ENCODE results near the gene UFM1. TPM values are rescaled to one million over a fixed set of nuclear protein-coding genes. Genes with fewer than 3 reads are reported as not detected.
"Not testable (repeated sequence)": the region's sequence is repeated elsewhere in the genome, so short reads cannot be mapped to it uniquely, and the experiment has no call there.

UFM1 gene
- polyA plus RNA-seq, 1 experiment, result 31.6 TPM

GRCh38 chr13:38365661-38366060, 16.0 kb downstream of the UFM1 start:
- DNase-seq (ENCODE audit: low read depth), result no peak
- no peak overlapping the region for H3K4me3 ChIP-seq (ENCODE audit: low read depth, low read length)
- no peak for TF ChIP-seq CTCF (IDR thresholded peaks at IDR 0.05; ENCODE audit: insufficient read depth, low read depth, low read length)
- ChIA-PET POLR2A (no interaction called here), CTCF (no interaction called here)
- peaks cover 3% of the 10 kb centered on the region; the same call in 1 of the 2 replicates for H3K36me3 ChIP-seq (ENCODE audit: control insufficient read depth, insufficient read depth, low read length)
- H3K27me3 ChIP-seq (ENCODE audit: control insufficient read depth, insufficient read depth, low read length), result no peaks in the 10 kb centered on the region

GRCh38 chr13:38366954-38367645, 17.4 kb downstream of the UFM1 start:
- no peak for DNase-seq (ENCODE audit: low read depth)
- Histone ChIP-seq H3K4me3 (ENCODE audit: low read depth, low read length) (no peak overlapping the region), H3K36me3 (ENCODE audit: control insufficient read depth, insufficient read depth, low read length) (no peaks in the 10 kb centered on the region), H3K27me3 (ENCODE audit: control insufficient read depth, insufficient read depth, low read length) (no peaks in the 10 kb centered on the region)
- TF ChIP-seq CTCF (IDR thresholded peaks at IDR 0.05; ENCODE audit: insufficient read depth, low read depth, low read length), result no peak
- ChIA-PET POLR2A (no interaction called here), CTCF (no interaction called here)

- DNase-seq (ENCODE audit: low read depth), result no peak
- Histone ChIP-seq H3K4me3 (ENCODE audit: low read depth, low read length) (no peak overlapping the region), H3K27me3 (ENCODE audit: control insufficient read depth, insufficient read depth, low read length) (no peaks in the 10 kb centered on the region), H3K36me3 (ENCODE audit: control insufficient read depth, insufficient read depth, low read length) (no peaks in the 10 kb centered on the region)
- ChIA-PET CTCF (no interaction called here), POLR2A (no interaction called here)
- no peak for TF ChIP-seq CTCF (IDR thresholded peaks at IDR 0.05; ENCODE audit: insufficient read depth, low read depth, low read length)
Measured at GRCh38 chr13:38369058-38369457, 19.4 kb downstream of the UFM1 start.

GRCh38 chr13:38370096-38370495, 20.4 kb downstream of the UFM1 start:
- CTCF ChIA-PET; DNase-seq (ENCODE audit: low read depth); H3K4me3 ChIP-seq (ENCODE audit: low read depth, low read length); H3K36me3 ChIP-seq (ENCODE audit: control insufficient read depth, insufficient read depth, low read length); POLR2A ChIA-PET; H3K27me3 ChIP-seq (ENCODE audit: control insufficient read depth, insufficient read depth, low read length): not testable (repeated sequence)

- Histone ChIP-seq H3K4me3 (ENCODE audit: low read depth, low read length) (no peak overlapping the region), H3K27me3 (ENCODE audit: control insufficient read depth, insufficient read depth, low read length) (no peaks in the 10 kb centered on the region; the same call in 1 of the 2 replicates), H3K36me3 (ENCODE audit: control insufficient read depth, insufficient read depth, low read length) (no peaks in the 10 kb centered on the region)
- POLR2A ChIA-PET, result interaction anchor here (0.6 kb wide), 1 partner anchor 23 kb away, joined by 3 read pairs; the partner anchor contains the start of gene UFM1
- TF ChIP-seq CTCF (IDR thresholded peaks at IDR 0.05; ENCODE audit: insufficient read depth, low read depth, low read length), result no peak
- DNase-seq (ENCODE audit: low read depth), result no peak
- CTCF ChIA-PET, result interaction anchor here (0.9 kb wide), 1 partner anchor 21 kb away, joined by 3 read pairs; no protein-coding TSS in a partner anchor
Measured at GRCh38 chr13:38372820-38373383, 23.3 kb downstream of the UFM1 start.

Data from BJ (cell line).